GM18951 (cell line): ENCODE measurements around the gene NLGN4X.
"Not testable (repeated sequence)": the region's sequence is repeated elsewhere in the genome, so short reads cannot be mapped to it uniquely, and the experiment has no call there.

ENCODE experiments used
- POLR2A ChIP-seq: IDR thresholded peaks from 4 replicates; pipeline ENCODE4 v1.6.1; 2011; ENCODE audit warnings: mild to moderate bottlenecking; ENCODE audit not compliant: insufficient read length, insufficient read depth; ENCODE audit errors: extremely low read depth
- in situ Hi-C: fragments of 300-500 bp; cut with MboI; formaldehyde crosslinking; loops from one replicate; pipeline ENCODE4 v1.12.0; 2022; ENCODE audit warnings: low sequenced_read_pairs, mixed read lengths, inconsistent platforms; ENCODE audit not compliant: unreplicated experiment

NLGN4X gene

GRCh38 chrX:5959286-5959685, 269.4 kb downstream of the NLGN4X start:
- in situ Hi-C loops: no loop called here
- no peak for TF ChIP-seq POLR2A

- in situ Hi-C loops: no loop called here
- no peak for TF ChIP-seq POLR2A
Observed at GRCh38 chrX:5958523-5958922, 270.1 kb downstream of the NLGN4X start.

GRCh38 chrX:5957506-5957905, 271.2 kb downstream of the NLGN4X start:
- in situ Hi-C loops: no loop called here

GRCh38 chrX:5936438-5936837, 292.2 kb downstream of the NLGN4X start:
- in situ Hi-C loops: no loop called here
- no peak for TF ChIP-seq POLR2A

More at GRCh38 chrX:5957506-5957905, 271.2 kb downstream of the NLGN4X start:
- no peak for TF ChIP-seq POLR2A

GRCh38 chrX:5928224-5928623, 300.4 kb downstream of the NLGN4X start:
- in situ Hi-C loops: no loop called here
- TF ChIP-seq POLR2A: no peak

- TF ChIP-seq POLR2A: no peak
- in situ Hi-C loops: no loop called here
Observed at GRCh38 chrX:5916945-5917344, 311.7 kb downstream of the NLGN4X start.

- no peak for TF ChIP-seq POLR2A
- in situ Hi-C loops: no loop called here
Observed at GRCh38 chrX:5915783-5916182, 312.9 kb downstream of the NLGN4X start.

- no peak for TF ChIP-seq POLR2A
- in situ Hi-C loops: no loop called here
Observed at GRCh38 chrX:5907207-5907606, 321.5 kb downstream of the NLGN4X start.

- in situ Hi-C loops: not testable (repeated sequence)
Observed at GRCh38 chrX:5903586-5904190, 325.0 kb downstream of the NLGN4X start.

- no peak for TF ChIP-seq POLR2A
Observed at GRCh38 chrX:5898463-5898862, 330.2 kb downstream of the NLGN4X start.

GRCh38 chrX:5891378-5891777, 337.3 kb downstream of the NLGN4X start:
- in situ Hi-C loops: no loop called here
- no peak for TF ChIP-seq POLR2A

More at GRCh38 chrX:5898463-5898862, 330.2 kb downstream of the NLGN4X start:
- in situ Hi-C loops: no loop called here

GRCh38 chrX:5876984-5877596, 351.6 kb downstream of the NLGN4X start:
- in situ Hi-C loops: no loop called here
- no peak for TF ChIP-seq POLR2A

- in situ Hi-C loops: no loop called here
- no peak for TF ChIP-seq POLR2A
Observed at GRCh38 chrX:5870238-5870637, 358.4 kb downstream of the NLGN4X start.

- in situ Hi-C loops: no loop called here
- no peak for TF ChIP-seq POLR2A
Observed at GRCh38 chrX:5869786-5870185, 358.9 kb downstream of the NLGN4X start.
